K562 (cell line): Measurements from ENCODE around the gene OCA2. TPM values are rescaled to one million over a fixed set of nuclear protein-coding genes. Genes with fewer than 3 reads are reported as not detected.

ENCODE experiments used
- ATAC-seq: fragments of 200-7000 bp; cut with Tn5 transposase; 3 replicates; pipeline ENCODE4 v1.9.1; 2020; ENCODE audit warnings: moderate library complexity
- BruUV-seq: library from RNA; stranded (reverse); fragments of 400-500 nt; replicated peaks from 2 replicates; lab custom pipeline; 2021; lab: Mats Ljungman, UMichigan
- CTCF ChIA-PET: fragments of 300-600 bp; formaldehyde crosslinking; extraction: SDS; loops from one replicate; lab custom pipeline; 2021; ENCODE audit warnings: low intra/inter-chr PET ratio; lab: Yijun Ruan, JAX
- POLR2A ChIA-PET: fragments of 300-600, 350-650 bp; sonication (Branson Sonifier 250); formaldehyde crosslinking; extraction: SDS; loops from one replicate; lab custom pipeline; 2021; ENCODE audit warnings: antibody characterized with exemption, inconsistent platforms; lab: Yijun Ruan, JAX
- DNase-seq, 4 experiments: peaks; one replicate each; pipeline versions ENCODE4 v3.0.0 to v3.0.0-alpha.2; 2011 to 2018; ENCODE audit warnings: low spot score in 3 of 4, mixed read lengths in 3 of 4; ENCODE audit errors: extremely low read depth in 1 of 4
- FAIRE-seq: peaks from 2 replicates; lab custom pipeline; 2011; peaks lifted over from hg19 to GRCh38; lab: Jason Lieb, UNC
- H2AFZ ChIP-seq: 2 replicates; pipeline ENCODE4 v1.6.0; 2011; ENCODE audit warnings: low read depth, low read length, control low read depth, inconsistent platforms
- H3K27ac ChIP-seq: fragments of 200-600 bp; 3 replicates; pipeline ENCODE4 v1.8.0; 2011; ENCODE audit warnings: low read depth, mild to moderate bottlenecking, control low read depth, inconsistent platforms, low read length, moderate library complexity, mixed read lengths; ENCODE audit errors: extremely low read depth
- H3K27me3 ChIP-seq, 2 experiments: fragments of 300-600 bp in 1 of 2; 2 replicates in 1 of 2; 3 replicates in 1 of 2; pipeline versions ENCODE4 v1.6.0 to v1.8.0; 2011; ENCODE audit warnings: inconsistent platforms in 2 of 2, low read length in 2 of 2, mild to moderate bottlenecking in 1 of 2, mixed read lengths in 1 of 2, moderate library complexity in 1 of 2; ENCODE audit not compliant: control insufficient read depth in 2 of 2, insufficient read depth in 2 of 2
- H3K36me3 ChIP-seq: fragments of 300-600 bp; 3 replicates; pipeline ENCODE4 v1.8.0; 2011; ENCODE audit warnings: mild to moderate bottlenecking, low read length, inconsistent platforms; ENCODE audit not compliant: control insufficient read depth, insufficient read depth
- H3K4me1 ChIP-seq, 2 experiments: fragments of 200-600 bp in 1 of 2; replicated peaks in 1 of 2; 2 replicates in 1 of 2; 3 replicates in 1 of 2; pipeline versions ENCODE4 v1.5.1 to v1.8.0; 2011; ENCODE audit warnings: inconsistent platforms in 2 of 2, low read length in 2 of 2, mild to moderate bottlenecking in 1 of 2, mixed read lengths in 1 of 2, moderate library complexity in 1 of 2; ENCODE audit not compliant: control insufficient read depth in 2 of 2, insufficient read depth in 2 of 2
- H3K4me2 ChIP-seq: 2 replicates; pipeline ENCODE4 v1.6.1; 2011; ENCODE audit warnings: low read length, control low read depth, inconsistent platforms, mixed read lengths; ENCODE audit not compliant: insufficient read depth
- H3K4me3 ChIP-seq: fragments of 200-600 bp; sonication (generic), shearing (Covaris generic); 2 replicates; pipeline ENCODE4 v1.5.1; 2016; ENCODE audit warnings: control low read depth, inconsistent platforms
- H3K79me2 ChIP-seq: fragments of 200-600 bp; 3 replicates; pipeline ENCODE4 v1.8.0; 2011; ENCODE audit warnings: low read length, inconsistent platforms; ENCODE audit not compliant: control insufficient read depth, insufficient read depth
- H3K9ac ChIP-seq, 2 experiments: 2 replicates each; pipeline versions ENCODE4 v1.6.0 to v1.6.1; 2011; ENCODE audit warnings: low read depth in 2 of 2, low read length in 2 of 2, control low read depth in 1 of 2, inconsistent platforms in 1 of 2, mild to moderate bottlenecking in 1 of 2, mixed read lengths in 1 of 2; ENCODE audit not compliant: insufficient read depth in 1 of 2
- H3K9me1 ChIP-seq: one replicate; pipeline ENCODE4 v1.6.0; 2011; ENCODE audit warnings: inconsistent platforms, mild to moderate bottlenecking, low read length, moderate library complexity; ENCODE audit not compliant: control insufficient read depth, insufficient read depth
- H3K9me3 ChIP-seq: replicated peaks from 2 replicates; pipeline ENCODE4 v1.5.1; 2011; ENCODE audit warnings: low read depth, low read length, inconsistent platforms; ENCODE audit not compliant: control insufficient read depth, insufficient read depth
- H4K20me1 ChIP-seq: replicated peaks from 2 replicates; pipeline ENCODE4 v1.6.1; 2011; ENCODE audit warnings: low read length, inconsistent platforms, mixed read lengths; ENCODE audit not compliant: control insufficient read depth, insufficient read depth
- FOXP1 ChIP-seq: sonication (generic); formaldehyde crosslinking; IDR thresholded peaks from 2 replicates; pipeline ENCODE4 v1.8.0; 2022; ENCODE audit warnings: mild to moderate bottlenecking, missing genetic modification reagents
- NCOA2 ChIP-seq, 2 experiments: fragments of 450-650 bp; IDR thresholded peaks; 2 replicates each; pipeline ENCODE4 v1.6.1; 2018; ENCODE audit warnings: mild to moderate bottlenecking in 2 of 2, moderate library complexity in 1 of 2; ENCODE audit not compliant: partially characterized antibody in 2 of 2
- PTBP1 ChIP-seq: fragments of 200-400 bp; formaldehyde crosslinking; IDR thresholded peaks from 2 replicates; pipeline ENCODE4 v1.6.1; 2017; ENCODE audit warnings: low read depth, low read length
- ZKSCAN3 ChIP-seq: fragments of 250-450 bp; sonication (Bioruptor Pico); IDR thresholded peaks from 2 replicates; pipeline ENCODE4 v1.4.0; 2020
- ZNF146 ChIP-seq: IDR thresholded peaks from one replicate; pipeline ENCODE4 v1.6.1; 2018; ENCODE audit warnings: missing compliant biosample characterization; ENCODE audit not compliant: unreplicated experiment
- ZNF212 ChIP-seq: fragments of 450-650 bp; formaldehyde crosslinking; IDR thresholded peaks from 2 replicates; pipeline ENCODE4 v1.4.0; 2020; ENCODE audit warnings: mild to moderate bottlenecking
- ZNF274 ChIP-seq: IDR thresholded peaks from 2 replicates; pipeline ENCODE4 v1.6.1; 2011; ENCODE audit warnings: low read depth, mild to moderate bottlenecking, low read length, moderate library complexity, borderline replicate concordance
- ZNF507 ChIP-seq: conservative IDR thresholded peaks from 2 replicates; pipeline ENCODE4 v1.6.1; 2017; ENCODE audit warnings: missing genetic modification characterization, missing compliant biosample characterization
- in situ Hi-C: fragments of 300-500 bp; cut with MboI; formaldehyde crosslinking; loops from 4 replicates; pipeline ENCODE4 v1.15.0; 2018; ENCODE audit warnings: inconsistent platforms, mixed read lengths
- intact Hi-C: fragments of 100-400 bp; cut with micrococcal nuclease; formaldehyde crosslinking; loops from 2 replicates; pipeline ENCODE4 v1.14.2; 2022
- polyA plus RNA-seq, 8 experiments: library from polyadenylated mRNA; depleted of rRNA in 4 of 8; stranded (reverse) in 5 of 8; unstranded in 3 of 8; fragments of >200 nt; fragmentation: Nextera tagmentation in 2 of 8; fragmentation: Illumina TruSeq in 1 of 8; extraction: Ambion mirVana in 2 of 8; extraction: Trizol in 1 of 8; gene quantifications; 2 replicates each; pipeline versions ENCODE4 v1.2.1 to v1.2.3, GENCODE V29; 2011 to 2014; ENCODE audit warnings: inconsistent platforms in 1 of 8, missing spikeins in 1 of 8
- total RNA-seq, 7 experiments: library from RNA; depleted of rRNA in 6 of 7; stranded (reverse); fragments of >200 nt in 6 of 7; fragmentation: Illumina TruSeq in 2 of 7; extraction: Trizol in 2 of 7; gene quantifications; 2 replicates each; pipeline versions ENCODE4 v1.2.1 to v1.2.3, GENCODE V29; 2011 to 2021; ENCODE audit warnings: low replicate concordance in 1 of 7
- TF ChIP-seq, protein P1 (sequence below): fragments of 200-400 bp; formaldehyde crosslinking; IDR thresholded peaks from 2 replicates; pipeline ENCODE4 v1.6.1; 2017; ENCODE audit warnings: mild to moderate bottlenecking, low read depth, low read length, moderate library complexity
- TF ChIP-seq, protein P2 (sequence below): fragments of 200-800 bp; sonication (Bioruptor generic); IDR thresholded peaks from 2 replicates; pipeline ENCODE4 v1.6.1; 2017; ENCODE audit warnings: missing genetic modification characterization, missing compliant biosample characterization
- TF ChIP-seq, protein P3 (sequence below): fragments of 450-650 bp; IDR thresholded peaks from 2 replicates; pipeline ENCODE4 v1.6.1; 2017; ENCODE audit warnings: antibody characterized with exemption, mild to moderate bottlenecking

OCA2 gene
- total and polyA plus RNA-seq, 9 of the 15 experiments (the other 6 are each of a cell fraction or from before 2014, with no cell fraction given): 0.07 to 0.59 (median 0.17) TPM; not detected in 1

DNA sequence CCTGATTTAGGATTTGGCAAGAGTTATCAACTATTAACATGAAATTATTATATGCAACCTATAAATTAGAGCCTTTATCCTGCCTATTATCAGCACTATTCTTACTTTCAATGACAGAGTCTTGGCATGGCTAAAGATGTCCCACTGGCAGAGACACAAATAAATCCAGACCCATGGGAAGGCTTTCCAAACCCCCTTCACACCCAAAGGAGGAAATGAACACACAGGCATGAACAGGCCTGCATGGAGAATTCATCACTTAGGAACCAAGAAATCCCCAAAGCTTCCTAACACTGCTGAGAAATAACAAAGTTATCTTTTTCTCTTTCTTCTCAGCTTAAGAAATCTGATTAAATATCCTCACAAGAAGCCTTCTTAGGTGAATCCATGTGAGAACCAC, 213.9 kb downstream of the OCA2 start:
- CTCF ChIA-PET: no interaction called here
- no peak overlapping the region for H2AFZ ChIP-seq
- ATAC-seq: no peak
- TF ChIP-seq, protein P1, sequence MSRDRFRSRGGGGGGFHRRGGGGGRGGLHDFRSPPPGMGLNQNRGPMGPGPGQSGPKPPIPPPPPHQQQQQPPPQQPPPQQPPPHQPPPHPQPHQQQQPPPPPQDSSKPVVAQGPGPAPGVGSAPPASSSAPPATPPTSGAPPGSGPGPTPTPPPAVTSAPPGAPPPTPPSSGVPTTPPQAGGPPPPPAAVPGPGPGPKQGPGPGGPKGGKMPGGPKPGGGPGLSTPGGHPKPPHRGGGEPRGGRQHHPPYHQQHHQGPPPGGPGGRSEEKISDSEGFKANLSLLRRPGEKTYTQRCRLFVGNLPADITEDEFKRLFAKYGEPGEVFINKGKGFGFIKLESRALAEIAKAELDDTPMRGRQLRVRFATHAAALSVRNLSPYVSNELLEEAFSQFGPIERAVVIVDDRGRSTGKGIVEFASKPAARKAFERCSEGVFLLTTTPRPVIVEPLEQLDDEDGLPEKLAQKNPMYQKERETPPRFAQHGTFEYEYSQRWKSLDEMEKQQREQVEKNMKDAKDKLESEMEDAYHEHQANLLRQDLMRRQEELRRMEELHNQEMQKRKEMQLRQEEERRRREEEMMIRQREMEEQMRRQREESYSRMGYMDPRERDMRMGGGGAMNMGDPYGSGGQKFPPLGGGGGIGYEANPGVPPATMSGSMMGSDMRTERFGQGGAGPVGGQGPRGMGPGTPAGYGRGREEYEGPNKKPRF: no peak
- TF ChIP-seq ZNF146 (CRISPR knock-in tag): no peak
- no peak for TF ChIP-seq ZKSCAN3 (CRISPR knock-in tag)
- no peak for TF ChIP-seq NCOA2 (IDR thresholded peaks at IDR 0.05; ENCODE audit: partially characterized antibody in 2 of 2)
- TF ChIP-seq, protein P2, sequence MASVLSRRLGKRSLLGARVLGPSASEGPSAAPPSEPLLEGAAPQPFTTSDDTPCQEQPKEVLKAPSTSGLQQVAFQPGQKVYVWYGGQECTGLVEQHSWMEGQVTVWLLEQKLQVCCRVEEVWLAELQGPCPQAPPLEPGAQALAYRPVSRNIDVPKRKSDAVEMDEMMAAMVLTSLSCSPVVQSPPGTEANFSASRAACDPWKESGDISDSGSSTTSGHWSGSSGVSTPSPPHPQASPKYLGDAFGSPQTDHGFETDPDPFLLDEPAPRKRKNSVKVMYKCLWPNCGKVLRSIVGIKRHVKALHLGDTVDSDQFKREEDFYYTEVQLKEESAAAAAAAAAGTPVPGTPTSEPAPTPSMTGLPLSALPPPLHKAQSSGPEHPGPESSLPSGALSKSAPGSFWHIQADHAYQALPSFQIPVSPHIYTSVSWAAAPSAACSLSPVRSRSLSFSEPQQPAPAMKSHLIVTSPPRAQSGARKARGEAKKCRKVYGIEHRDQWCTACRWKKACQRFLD (CRISPR knock-in tag): no peak
- no peak for TF ChIP-seq ZNF274
- no peak for TF ChIP-seq ZNF212
- no peak for TF ChIP-seq PTBP1
- TF ChIP-seq, protein P3, sequence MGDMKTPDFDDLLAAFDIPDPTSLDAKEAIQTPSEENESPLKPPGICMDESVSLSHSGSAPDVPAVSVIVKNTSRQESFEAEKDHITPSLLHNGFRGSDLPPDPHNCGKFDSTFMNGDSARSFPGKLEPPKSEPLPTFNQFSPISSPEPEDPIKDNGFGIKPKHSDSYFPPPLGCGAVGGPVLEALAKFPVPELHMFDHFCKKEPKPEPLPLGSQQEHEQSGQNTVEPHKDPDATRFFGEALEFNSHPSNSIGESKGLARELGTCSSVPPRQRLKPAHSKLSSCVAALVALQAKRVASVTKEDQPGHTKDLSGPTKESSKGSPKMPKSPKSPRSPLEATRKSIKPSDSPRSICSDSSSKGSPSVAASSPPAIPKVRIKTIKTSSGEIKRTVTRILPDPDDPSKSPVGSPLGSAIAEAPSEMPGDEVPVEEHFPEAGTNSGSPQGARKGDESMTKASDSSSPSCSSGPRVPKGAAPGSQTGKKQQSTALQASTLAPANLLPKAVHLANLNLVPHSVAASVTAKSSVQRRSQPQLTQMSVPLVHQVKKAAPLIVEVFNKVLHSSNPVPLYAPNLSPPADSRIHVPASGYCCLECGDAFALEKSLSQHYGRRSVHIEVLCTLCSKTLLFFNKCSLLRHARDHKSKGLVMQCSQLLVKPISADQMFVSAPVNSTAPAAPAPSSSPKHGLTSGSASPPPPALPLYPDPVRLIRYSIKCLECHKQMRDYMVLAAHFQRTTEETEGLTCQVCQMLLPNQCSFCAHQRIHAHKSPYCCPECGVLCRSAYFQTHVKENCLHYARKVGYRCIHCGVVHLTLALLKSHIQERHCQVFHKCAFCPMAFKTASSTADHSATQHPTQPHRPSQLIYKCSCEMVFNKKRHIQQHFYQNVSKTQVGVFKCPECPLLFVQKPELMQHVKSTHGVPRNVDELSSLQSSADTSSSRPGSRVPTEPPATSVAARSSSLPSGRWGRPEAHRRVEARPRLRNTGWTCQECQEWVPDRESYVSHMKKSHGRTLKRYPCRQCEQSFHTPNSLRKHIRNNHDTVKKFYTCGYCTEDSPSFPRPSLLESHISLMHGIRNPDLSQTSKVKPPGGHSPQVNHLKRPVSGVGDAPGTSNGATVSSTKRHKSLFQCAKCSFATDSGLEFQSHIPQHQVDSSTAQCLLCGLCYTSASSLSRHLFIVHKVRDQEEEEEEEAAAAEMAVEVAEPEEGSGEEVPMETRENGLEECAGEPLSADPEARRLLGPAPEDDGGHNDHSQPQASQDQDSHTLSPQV: no peak
- TF ChIP-seq FOXP1 (CRISPR knock-in tag): no peak
- TF ChIP-seq ZNF507 (tag): no peak
- in situ Hi-C loops: no loop called here
- no peaks in the 10 kb centered on the region for H3K4me1 ChIP-seq
- intact Hi-C loops: no loop called here
- FAIRE-seq: no peak
- no peaks in the 10 kb centered on the region for H3K36me3 ChIP-seq
- no peaks in the 10 kb centered on the region for H3K9me3 ChIP-seq
- no peaks in the 10 kb centered on the region for H3K27me3 ChIP-seq
- POLR2A ChIA-PET: no interaction called here
- no peak for DNase-seq
- H4K20me1 ChIP-seq: no peaks in the 10 kb centered on the region
- no peak overlapping the region for H3K27ac ChIP-seq
- H3K9me1 ChIP-seq: no peaks in the 10 kb centered on the region
- no peak overlapping the region for H3K4me2 ChIP-seq
- H3K4me3 ChIP-seq: no peak overlapping the region
- no peak overlapping the region for H3K9ac ChIP-seq
- H3K79me2 ChIP-seq: no peaks in the 10 kb centered on the region
- BruUV-seq: no TSS peak
